ENCODE measurements around the gene TMEM40.

- TF ChIP-seq CTCF (conservative IDR thresholded peaks at IDR 0.05; ENCODE audit: low read depth in 2 of 2) (no peak), EZH2 (IDR thresholded peaks at IDR 0.05; ENCODE audit: low read depth, unreplicated experiment) (no peak), ZNF114 (CRISPR knock-in tag; IDR thresholded peaks at IDR 0.05) (no peak), POLR2AphosphoS5 (IDR thresholded peaks at IDR 0.05; ENCODE audit: low read depth) (no peak), REST (IDR thresholded peaks at IDR 0.05; ENCODE audit: unreplicated experiment) (no peak), CREB1 (CRISPR knock-in tag; IDR thresholded peaks at IDR 0.05; ENCODE audit: low read depth) (no peak), EZH2phosphoT487 (IDR thresholded peaks at IDR 0.05; ENCODE audit: unreplicated experiment) (no peak)
Observed at GRCh38 chr3:12741209-12741608, 17.9 kb downstream of the TMEM40 start.

All from GM23338 (cell line).